ENCODE results near the gene SOX12.
"Not testable (repeated sequence)": the region's sequence is repeated elsewhere in the genome, so short reads cannot be mapped to it uniquely, and the experiment has no call there.

The SOX12 gene

DNA sequence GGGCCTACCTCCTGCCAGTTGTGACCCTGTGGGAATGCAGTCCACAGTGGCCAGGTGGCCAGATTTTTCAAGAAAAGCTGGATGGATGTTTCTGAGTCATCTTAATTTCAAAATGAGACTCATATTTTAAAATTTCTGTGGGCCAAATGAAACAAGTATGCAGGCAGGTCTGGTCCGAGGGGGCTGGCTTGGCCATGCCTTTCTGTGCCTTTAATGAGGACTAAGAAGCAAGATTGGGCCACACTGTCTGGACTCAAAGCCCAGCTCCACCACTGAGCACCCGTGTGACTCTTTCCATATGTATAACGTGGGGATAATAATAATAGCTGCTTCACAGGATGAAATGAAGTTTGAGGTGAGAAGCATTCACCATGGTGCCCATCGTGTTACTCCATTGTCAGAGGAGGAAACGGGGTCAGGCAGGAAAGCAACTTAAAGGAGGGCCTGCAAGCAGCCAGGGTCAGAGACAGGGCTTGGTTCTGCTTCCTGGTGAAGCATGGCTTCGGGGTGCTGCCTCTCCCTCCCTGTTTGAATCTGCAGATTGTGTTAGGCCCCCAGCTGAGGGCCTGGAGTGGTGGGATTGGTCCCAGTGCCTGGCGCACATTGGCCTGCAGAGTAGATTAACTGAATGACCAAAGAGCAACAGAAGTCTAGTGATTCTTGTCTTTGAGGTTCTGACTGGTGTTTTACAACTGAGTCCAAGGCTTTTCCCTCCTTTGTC lies 3.8 kb downstream of the SOX12 start:
- DNase-seq (ENCODE audit: low read depth, low spot score), result no peak

DNA sequence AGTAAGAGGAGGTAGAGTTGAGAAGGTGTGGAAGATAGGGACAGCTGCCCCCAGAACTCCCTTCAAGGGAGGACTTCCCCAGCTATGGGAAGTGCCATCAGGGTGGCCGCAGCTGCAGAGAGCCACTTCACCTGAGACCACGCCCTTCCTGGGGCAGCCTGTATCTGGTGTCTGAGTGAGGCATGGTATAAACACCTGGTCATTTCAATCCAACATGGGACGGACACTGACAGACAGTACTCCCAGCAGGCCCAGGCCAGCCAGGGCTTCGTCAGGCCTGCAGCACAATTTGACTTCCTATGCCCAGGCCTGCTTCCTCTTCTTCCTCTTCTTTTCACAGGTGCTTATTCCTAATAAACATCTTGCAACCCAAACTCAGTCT lies 4.5 kb downstream of the SOX12 start:
- DNase-seq (ENCODE audit: low read depth, low spot score), result no peak

DNA sequence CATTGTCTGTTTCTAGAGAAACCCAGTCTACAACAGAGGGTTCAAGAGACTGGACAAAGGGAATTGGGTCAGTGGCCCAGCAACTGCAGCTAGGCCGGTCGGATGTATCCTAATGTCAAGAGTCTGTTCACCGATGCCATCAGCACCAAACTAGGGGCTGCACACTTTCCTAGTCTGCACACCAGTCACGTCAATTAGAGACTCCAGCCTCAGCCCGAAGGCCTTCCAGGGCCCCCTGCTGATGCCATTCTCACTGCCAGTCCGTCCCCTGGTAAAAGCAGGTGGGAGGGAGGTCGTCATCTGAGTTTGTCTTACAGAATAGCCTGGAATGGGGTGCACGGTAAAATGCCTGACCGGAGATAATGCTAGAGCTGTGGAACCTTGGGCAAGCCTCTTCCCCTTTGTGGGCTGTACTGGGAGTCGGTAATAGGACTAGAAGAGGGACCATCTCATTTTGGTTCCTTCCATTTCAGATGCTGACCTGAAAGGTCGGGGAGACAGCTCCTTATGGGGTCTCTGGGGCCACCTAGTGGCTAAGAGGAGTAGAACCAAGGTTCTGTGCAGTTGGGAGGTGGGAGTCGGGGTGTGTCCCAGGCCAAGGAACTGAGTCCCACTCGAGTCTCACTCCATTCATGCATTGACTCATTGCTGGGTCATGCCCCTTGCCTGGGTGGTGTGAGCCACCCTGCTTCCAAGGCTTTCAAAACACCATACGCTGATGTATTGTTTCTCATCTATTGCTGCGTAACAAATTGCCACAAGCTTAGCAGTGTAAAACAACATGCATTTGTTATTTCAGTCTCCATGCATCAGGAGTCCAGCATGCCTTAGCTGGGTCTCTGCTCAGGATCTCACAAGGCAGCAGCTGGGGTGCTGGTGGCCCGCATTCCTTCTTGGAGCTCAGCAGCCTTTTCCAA lies 5.1 kb downstream of the SOX12 start:
- no peak for DNase-seq (ENCODE audit: low read depth, low spot score)

DNA sequence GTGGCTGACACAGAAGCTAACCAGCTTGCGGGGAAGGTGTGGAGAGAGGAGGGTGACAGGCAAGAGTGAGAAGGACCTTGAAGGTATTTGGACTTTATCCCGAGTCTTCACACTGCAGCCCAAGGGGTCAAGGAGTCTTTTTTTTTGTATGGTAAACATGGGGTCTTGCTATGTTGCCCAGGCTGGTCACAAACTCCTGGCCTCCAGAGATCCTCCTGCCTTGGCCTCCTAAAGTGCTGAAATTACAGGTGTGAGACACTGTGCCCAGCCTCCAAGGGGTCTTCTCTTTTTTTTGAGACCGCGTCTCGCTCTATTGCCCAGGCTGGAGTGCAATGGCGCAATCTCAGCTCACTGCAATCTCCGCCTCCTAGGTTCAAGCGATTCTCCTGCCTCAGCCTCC lies 9.2 kb downstream of the SOX12 start:
- DNase-seq (ENCODE audit: low read depth, low spot score), result no peak

DNA sequence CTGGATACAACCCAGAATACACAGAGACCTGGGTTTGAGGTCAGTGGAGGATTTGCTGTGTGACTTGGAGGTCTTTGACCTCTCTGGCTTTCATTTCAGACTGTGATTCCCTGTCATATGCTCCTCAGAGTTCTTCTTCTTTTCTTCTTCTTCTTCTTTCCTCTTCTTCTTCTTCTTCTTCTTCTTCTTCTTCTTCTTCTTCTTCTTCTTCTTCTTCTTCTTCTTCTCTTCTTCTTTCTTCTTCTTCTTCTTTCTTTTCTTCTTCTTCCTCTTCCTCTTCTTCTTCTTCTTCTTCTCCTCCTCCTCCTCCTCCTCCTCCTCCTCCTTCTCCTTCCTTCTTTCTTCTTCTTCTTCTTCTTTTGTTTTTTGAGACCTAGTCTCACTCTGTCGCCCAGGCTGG lies 10.7 kb downstream of the SOX12 start:
- DNase-seq (ENCODE audit: low read depth, low spot score), result not testable (repeated sequence)

DNA sequence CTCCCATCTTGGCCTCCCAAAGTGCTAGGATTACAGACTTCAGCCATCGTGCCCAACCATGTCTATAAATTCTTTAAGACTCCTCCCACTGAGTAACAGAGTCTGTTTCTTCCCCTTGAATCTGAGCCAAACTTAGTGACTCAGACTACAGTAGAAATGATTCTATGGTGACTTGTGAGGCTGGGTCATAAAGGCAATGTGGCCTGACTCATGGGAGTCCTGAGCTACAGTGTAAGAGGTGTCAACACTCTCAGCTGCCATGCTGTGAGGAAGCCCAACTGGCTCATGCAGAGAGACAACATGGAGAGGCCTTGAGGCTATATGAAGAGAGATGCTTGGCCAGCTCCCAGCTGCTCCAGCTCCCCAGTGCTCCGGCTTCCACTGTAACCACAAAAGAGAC lies 16.3 kb downstream of the SOX12 start:
- DNase-seq (ENCODE audit: low read depth, low spot score), result no peak

DNA sequence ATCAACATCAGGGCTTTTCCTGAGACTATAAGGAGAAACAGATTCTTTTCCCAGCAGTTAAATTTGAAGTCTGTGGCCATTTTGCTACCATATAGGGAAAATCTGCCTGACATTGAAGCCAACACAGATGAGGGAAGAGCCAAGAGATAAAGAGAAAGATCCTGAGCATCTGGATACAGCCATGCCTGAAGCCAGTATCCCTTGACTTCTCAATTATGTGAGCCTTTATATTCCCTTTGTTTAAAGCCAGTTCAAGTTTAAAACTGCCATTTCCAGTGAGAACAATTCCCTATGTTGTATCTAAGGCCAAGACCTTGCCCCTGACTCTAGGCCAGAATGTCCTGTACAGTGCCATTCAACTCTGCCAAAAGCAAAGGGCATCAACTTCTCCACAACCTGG lies 17.8 kb downstream of the SOX12 start:
- DNase-seq (ENCODE audit: low read depth, low spot score), result no peak

DNA sequence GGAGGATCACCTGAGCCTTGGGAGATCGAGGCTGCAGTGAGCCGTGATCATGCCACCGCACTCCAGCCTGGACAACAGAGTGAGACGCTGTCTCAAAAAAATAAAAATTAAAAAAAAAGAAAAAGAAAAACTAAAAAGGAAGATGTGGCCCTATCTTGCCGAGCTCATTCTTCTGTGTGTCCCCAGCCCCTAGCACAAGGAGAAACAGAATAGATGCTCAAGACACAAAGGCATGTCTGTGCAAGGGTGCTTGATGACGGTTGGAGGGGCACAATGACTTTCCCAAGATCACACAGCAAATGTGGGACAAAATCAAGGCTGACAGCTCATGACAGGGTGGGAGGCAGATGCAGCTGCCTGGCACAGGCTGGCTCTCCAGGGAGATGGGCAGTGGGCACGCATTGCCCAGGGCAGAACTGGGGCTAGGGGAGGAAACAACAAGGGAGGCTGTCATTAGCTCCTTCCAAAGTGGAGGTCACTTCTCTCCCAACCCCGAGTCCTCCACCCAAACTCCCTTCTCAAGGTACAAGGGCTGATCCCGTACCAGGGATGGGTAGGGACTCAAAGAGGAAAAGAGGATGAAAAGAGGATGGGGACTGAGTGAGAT lies 20.8 kb downstream of the SOX12 start:
- no peak for DNase-seq (ENCODE audit: low read depth, low spot score)

DNA sequence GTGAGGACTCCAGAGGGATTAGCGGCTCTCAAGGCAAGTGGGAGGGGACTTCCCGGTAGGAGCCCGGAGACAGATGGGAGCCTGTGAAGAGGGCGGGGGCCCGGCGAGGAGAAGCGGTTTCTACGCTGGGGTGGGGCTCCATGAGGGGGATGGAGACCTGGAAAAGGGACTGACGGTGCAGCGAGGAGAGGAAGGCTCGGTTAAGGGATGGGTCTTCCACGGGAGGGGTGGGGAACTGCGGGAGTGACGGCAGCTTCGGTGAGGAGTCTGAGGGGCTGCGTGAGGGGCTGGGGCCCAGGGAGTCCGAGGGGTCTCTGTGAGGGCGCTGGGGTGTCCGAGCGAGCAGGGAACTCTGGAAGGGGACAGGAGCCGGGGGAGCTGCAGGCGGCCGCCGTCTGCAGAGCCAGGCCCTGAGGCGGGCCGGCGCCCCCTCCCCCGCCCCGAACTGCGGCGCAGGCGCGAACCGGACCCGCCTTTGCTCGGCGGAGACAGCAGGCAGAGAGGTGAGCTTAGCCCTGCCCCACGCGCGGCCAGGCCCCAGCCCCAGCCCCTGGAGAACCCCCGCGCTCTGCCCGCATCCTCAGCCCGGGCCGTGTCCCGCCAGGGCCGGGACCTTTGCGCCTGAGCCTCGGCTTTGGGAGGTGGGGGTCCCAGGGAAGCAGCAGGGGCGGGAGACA lies 21.4 kb downstream of the SOX12 start, which contains the start of gene NRSN2:
Gene NRSN2, plus strand, starts transcription at position 472 of the 677 bp plus-strand sequence. CDS start 2,533 bp downstream, outside the sequence.
- no peak for DNase-seq (ENCODE audit: low read depth, low spot score)

DNA sequence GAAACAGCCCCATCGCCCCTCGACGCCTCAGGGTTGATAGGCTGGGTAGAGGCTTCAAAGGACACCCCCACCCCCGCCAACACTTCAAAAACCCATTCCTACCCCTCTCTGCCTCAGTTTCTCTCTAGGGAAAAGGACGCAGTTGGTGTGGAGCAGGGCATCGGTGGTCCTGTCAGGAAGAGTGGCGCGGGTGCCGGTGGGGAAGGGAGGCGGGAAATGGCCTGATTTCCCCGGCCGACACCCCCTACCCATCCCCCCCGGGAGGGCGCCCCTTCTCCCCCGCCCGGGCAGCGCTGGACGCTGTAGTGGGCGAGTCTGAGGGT lies 21.9 kb downstream of the SOX12 start:
- DNase-seq (ENCODE audit: low read depth, low spot score), result no peak

DNA sequence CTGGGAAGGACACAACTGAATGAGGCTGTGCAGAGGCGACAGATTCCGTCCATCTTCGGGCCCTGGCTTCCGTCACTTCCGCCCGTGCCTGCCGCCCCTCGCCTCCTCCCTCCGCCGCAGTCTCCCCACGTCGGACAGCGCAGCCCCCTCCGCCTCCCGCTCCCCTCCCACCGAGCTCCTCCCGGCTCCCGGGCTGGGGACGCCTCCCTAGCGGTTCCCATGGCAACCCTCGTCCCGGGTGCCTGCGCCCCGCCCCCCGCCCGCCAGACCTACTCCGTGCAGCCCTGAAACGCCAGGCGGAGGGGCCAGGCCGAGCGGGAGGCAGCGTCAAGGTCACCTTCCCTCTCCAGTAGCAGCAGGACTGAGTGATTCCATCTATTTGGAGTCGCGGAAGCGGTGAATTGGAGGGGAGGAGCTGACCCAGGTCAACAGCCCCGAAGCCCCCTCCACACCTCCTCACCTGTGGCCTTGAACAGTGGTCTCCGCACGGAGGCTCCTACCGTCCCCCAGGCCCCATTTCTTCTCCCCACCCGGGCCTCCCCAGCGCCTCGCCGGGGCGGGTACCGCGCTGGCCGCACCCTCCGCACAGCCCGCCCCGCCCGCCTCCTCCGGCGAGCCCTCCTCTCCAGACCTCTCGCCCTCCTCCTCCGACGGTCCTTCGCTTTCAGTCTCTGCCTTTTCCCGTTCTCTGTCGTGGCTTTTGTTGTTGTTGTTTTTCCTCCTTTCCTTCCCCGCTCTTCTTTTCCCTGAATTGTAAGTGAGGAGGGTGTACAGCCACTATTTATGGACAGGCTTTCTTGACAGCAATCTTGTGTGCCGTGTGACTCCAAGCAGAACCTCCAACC lies 22.5 kb downstream of the SOX12 start:
- DNase-seq (ENCODE audit: low read depth, low spot score), result peak; percentile 80

DNA sequence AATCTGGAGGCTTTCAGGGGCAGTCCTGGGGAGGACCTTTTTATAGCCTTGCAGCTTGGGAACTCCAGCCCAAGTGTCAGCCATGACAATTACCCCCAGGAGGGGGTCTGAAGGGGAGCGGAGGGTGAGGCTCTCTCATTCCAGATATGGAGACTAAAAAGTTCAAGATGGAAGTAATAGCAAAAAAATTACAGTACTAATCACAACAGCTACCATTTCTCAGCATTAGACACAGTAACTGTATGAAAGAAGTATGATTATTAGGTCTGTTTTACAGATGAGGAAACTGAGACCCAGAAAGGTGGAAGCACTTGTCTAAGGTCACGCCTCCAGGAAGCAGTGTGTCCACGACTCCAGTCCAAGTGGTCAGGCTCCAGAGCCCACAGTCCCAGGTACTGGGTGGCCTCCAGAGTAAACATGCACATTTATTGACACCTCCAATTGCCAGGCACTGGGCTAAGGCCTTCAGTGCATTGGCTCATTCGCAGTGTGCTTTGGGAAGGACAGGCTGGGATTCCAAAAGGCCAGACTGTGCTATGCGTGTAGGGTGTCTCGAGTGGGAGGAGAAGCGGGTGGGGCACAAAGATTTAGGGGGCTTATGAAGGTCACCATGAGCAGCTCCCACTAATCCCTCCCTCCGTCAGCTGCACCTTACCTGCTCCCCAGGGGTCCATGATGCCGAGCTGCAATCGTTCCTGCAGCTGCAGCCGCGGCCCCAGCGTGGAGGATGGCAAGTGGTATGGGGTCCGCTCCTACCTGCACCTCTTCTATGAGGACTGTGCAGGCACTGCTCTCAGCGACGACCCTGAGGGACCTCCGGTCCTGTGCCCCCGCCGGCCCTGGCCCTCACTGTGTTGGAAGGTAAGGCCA lies 23.9 kb downstream of the SOX12 start:
- no peak for DNase-seq (ENCODE audit: low read depth, low spot score)

DNA sequence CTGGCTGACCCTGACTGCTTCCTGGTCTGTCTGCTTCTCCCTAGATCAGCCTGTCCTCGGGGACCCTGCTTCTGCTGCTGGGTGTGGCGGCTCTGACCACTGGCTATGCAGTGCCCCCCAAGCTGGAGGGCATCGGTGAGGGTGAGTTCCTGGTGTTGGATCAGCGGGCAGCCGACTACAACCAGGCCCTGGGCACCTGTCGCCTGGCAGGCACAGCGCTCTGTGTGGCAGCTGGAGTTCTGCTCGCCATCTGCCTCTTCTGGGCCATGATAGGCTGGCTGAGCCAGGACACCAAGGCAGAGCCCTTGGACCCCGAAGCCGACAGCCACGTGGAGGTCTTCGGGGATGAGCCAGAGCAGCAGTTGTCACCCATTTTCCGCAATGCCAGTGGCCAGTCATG lies 27.8 kb downstream of the SOX12 start:
- DNase-seq (ENCODE audit: low read depth, low spot score), result no peak

DNA sequence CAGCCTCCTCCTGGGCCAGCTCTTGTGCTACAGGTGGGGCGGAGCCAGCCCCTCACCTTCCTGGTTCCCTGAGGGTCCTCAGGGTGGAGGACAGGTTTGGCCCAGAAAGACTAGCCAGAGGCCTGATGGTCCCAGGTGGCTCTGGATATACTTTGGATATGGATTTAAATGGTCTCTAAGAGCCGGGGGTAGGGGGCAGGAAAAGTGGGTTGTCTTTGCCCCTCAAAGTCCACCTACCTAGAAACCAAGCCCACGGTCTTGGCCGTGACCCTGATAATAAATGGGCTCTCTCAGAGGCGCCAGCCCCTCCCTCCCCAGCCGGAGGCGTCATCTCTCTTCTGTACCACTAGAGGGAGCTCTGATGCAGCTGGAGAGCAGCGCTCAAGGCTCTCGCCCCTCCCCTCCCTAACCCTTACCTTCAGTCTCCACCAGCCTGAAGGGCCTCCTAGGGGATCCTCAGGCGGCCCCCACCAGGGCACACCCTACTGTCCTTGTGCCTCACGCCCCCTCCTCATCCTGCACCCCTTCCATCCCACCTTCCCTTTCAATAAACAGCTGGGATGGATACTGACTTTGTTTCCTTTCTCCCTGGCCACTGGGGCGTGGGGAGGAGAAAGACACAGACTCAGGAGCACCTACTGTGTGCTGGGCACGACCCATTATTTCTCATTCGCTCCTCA lies 29.1 kb downstream of the SOX12 start:
- DNase-seq (ENCODE audit: low read depth, low spot score), result peak; percentile 49

DNA sequence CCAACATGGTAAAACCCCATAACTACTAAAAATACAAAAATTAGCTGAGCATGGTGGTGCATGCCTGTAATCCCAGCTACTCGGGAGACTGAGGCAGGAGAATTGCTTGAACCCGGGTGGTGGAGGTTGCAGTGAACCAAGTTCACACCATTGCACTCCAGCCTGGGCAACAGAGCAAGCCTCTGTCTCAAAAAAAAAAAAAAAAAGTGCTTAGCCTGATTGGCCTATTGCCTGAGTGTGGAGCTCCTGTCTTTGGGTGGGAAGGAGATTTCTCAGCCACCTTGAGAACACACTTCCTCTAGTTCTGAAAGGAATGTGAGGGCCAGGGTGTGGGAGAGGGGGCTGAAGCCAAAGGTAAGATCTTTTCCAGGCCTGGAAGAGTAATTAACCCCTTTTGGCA lies 30.8 kb downstream of the SOX12 start:
- DNase-seq (ENCODE audit: low read depth, low spot score), result not testable (repeated sequence)

DNA sequence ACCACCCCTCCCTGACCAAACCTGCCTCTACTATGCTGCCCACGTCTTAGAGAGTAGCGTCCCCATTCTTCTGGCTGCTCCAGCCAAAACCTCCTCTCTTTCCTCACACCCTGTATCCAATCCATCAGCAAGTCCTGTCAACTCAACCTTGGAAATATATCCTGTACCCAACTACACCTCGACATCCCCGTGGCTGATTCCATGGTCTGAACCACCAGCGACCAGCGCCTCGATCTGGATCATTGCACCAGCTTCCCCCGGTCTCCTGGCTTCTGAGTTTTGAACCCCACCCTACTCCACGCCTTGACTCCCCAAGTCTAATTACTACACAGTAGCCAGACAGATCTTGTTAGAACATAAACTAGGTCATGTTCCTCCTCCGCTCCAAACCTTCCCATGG lies 31.4 kb downstream of the SOX12 start:
- no peak for DNase-seq (ENCODE audit: low read depth, low spot score)

DNA sequence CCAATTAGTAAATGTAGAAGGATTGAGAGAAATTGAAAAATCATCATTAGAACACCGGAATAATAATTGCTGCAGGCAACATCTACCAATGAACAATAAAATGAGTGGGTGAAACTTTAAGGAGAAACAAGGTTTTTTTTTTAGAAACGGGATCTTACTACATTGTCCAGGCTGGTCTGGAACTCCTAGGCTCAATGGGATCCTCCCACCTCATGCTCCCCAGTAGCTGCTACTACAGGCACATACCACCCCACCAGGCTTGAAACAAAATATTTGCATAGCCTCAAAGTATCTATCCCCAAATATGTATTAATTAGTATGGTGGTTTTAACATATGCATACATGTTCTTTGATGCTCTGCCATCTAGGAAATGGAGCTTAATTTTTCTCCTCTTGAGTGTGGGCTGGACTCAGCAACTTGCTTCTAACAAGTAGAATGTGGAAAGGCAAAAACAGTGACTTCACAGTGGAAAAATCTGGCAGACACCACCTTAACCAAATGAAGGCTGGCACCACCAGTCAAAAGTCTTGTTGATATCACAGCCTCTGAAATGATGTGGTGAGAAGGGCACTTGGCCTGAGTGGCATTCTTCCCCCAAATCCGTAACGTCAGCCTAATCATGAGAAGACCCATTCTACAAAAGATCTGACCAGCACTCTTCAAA lies 33.7 kb downstream of the SOX12 start:
- no peak for DNase-seq (ENCODE audit: low read depth, low spot score)

DNA sequence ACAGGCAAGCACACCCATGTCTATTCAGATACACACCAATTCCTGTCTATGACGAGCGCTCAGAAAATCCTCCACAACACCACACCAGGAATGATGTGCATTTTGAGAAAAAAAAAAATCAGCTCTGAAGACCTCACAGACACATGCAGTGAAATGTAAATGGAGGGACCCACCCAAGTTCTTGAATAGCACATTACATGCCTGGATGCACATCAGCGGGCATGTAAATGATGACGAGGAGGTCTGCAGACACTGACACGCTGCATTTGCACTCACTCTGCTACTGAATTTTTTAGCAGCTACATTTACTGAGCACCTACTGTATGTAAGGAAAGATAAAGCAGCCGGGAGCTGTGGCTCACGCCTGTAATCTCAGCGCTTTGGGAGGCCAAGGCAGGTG lies 36.2 kb downstream of the SOX12 start:
- no peak for DNase-seq (ENCODE audit: low read depth, low spot score)
